Gastroesophageal sphincter (tissue), 4 donors: ENCODE results near the gene IFFO2. TPM values are rescaled to one million over a fixed set of nuclear protein-coding genes. Genes with fewer than 3 reads are reported as not detected.

ENCODE experiments used
- ATAC-seq: fragments of 150-250 bp; one replicate; pipeline ENCODE4 v1.9.1; 2016; ENCODE audit warnings: mild to moderate bottlenecking, moderate library complexity
- H3K27ac ChIP-seq, 4 donors: fragments of 200-600 bp; sonication (generic) in 3 of 4; 1 replicate in 3 of 4; 2 replicates in 1 of 4; pipeline ENCODE4 v1.5.1; 2016 to 2019
- H3K27me3 ChIP-seq: fragments of 200-600 bp; sonication (generic); one replicate; pipeline ENCODE4 v1.5.1; 2019
- H3K36me3 ChIP-seq, 2 donors: fragments of 200-600 bp; sonication (generic); one replicate each; pipeline ENCODE4 v1.5.1; 2019; ENCODE audit warnings: control low read depth in 1 of 2
- H3K4me1 ChIP-seq, 3 donors: fragments of 200-600 bp; sonication (generic); 1 replicate in 2 of 3; 2 replicates in 1 of 3; pipeline ENCODE4 v1.5.1; 2016 to 2019; ENCODE audit warnings: control low read depth in 2 of 3
- H3K4me3 ChIP-seq, 2 donors: fragments of 200-600 bp; sonication (generic); one replicate each; pipeline ENCODE4 v1.5.1; 2019; ENCODE audit warnings: mild to moderate bottlenecking in 1 of 2, moderate library complexity in 1 of 2
- H3K9me3 ChIP-seq, 3 donors: fragments of 200-600 bp; sonication (generic); one replicate each; pipeline ENCODE4 v1.5.1; 2017 to 2019; ENCODE audit warnings: control low read depth in 2 of 3
- EP300 ChIP-seq: sonication (generic); formaldehyde crosslinking; IDR thresholded peaks from one replicate; pipeline ENCODE4 v1.6.1; 2017; ENCODE audit warnings: antibody characterized with exemption, mild to moderate bottlenecking
- POLR2A ChIP-seq, 2 donors: fragments of 450-650 bp; IDR thresholded peaks; one replicate each; pipeline ENCODE4 v1.6.1; 2017; ENCODE audit warnings: antibody characterized with exemption in 2 of 2, mild to moderate bottlenecking in 2 of 2, moderate library complexity in 1 of 2
- POLR2AphosphoS5 ChIP-seq: sonication (generic); formaldehyde crosslinking; IDR thresholded peaks from one replicate; pipeline ENCODE4 v1.6.1; 2017; ENCODE audit warnings: antibody characterized with exemption
- WGBS, 2 donors: methylation state at CpG; one replicate each; pipeline ENCODE4 v1.1.5; 2018; ENCODE audit warnings: low coverage in 1 of 2; 5-methylcytosine and 5-hydroxymethylcytosine counted together
- total RNA-seq, 4 donors: library from RNA; depleted of rRNA; stranded (reverse); fragments of >200 nt; gene quantifications; one replicate each; pipeline ENCODE4 v1.1.0, GENCODE V29; 2016
- TF ChIP-seq, protein P1 (sequence below), 4 experiments: fragments of 200-600 bp in 2 of 4; fragments of 450-650 bp in 2 of 4; sonication (generic) in 1 of 4; IDR thresholded peaks; one replicate each; pipeline ENCODE4 v1.5.1; 2017 to 2019; ENCODE audit warnings: antibody characterized with exemption in 4 of 4, mild to moderate bottlenecking in 2 of 4, moderate library complexity in 2 of 4

The IFFO2 gene
- total RNA-seq, 4 donors from 2014 or later = 9.3 to 18.4 (median 12.7) TPM

DNA sequence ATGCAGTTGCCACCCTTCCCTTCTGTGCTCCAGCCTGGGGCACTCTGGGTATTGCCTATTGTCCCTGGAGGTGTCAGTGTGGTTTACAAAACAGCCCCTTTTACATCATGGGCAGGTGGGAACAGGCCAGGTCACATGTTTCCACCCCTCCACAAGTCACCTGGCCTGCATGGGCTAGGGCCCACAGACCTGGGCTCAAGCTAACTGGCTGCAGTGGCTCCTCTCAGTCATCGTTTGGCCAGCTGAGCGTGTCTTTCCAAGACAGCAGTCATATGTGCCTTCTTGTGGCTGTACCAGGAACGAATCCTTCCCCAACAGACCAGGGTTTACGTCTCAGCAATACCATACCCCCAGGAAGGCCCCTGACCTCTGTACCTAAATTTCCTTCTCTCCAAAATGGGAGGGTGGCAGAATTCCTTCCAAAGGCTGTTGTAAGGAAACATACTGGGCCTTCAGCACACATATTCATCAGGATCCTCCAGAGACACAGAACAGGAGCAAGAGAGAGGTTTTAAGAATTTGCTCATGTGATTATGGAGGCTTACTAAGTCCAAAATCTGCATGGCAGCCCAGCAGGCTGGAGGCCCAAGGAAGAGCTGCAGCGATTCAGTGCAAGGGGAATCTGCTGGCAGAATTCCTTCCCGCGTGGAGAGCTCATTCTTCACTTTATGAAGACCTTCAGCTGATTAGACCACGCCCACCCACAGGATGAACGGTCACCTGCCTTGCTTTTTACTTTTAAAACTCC, 86.5 kb downstream of the IFFO2 start:
- Histone ChIP-seq H3K36me3 (peaks cover 0 to 17% of the 10 kb centered on the region in 2 donors), H3K27me3 (peaks cover 33% of the 10 kb centered on the region), H3K4me1 (peaks cover 0 to 7% (median 0%) of the 10 kb centered on the region in 3 donors), H3K27ac (no peak overlapping the region), H3K9me3 (no peaks in the 10 kb centered on the region), H3K4me3 (no peak overlapping the region)
- no peak for TF ChIP-seq POLR2AphosphoS5
- no peak for TF ChIP-seq EP300
- TF ChIP-seq, protein P1, sequence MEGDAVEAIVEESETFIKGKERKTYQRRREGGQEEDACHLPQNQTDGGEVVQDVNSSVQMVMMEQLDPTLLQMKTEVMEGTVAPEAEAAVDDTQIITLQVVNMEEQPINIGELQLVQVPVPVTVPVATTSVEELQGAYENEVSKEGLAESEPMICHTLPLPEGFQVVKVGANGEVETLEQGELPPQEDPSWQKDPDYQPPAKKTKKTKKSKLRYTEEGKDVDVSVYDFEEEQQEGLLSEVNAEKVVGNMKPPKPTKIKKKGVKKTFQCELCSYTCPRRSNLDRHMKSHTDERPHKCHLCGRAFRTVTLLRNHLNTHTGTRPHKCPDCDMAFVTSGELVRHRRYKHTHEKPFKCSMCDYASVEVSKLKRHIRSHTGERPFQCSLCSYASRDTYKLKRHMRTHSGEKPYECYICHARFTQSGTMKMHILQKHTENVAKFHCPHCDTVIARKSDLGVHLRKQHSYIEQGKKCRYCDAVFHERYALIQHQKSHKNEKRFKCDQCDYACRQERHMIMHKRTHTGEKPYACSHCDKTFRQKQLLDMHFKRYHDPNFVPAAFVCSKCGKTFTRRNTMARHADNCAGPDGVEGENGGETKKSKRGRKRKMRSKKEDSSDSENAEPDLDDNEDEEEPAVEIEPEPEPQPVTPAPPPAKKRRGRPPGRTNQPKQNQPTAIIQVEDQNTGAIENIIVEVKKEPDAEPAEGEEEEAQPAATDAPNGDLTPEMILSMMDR (IDR thresholded peaks at IDR 0.05) = no peak
- no peak for TF ChIP-seq POLR2A (IDR thresholded peaks at IDR 0.05)
- whole genome bisulfite sequencing, 2 donors = 42 to 53% methylated on average over 2 to 5 of the region's 9 CpGs
- ATAC-seq = no peak

DNA sequence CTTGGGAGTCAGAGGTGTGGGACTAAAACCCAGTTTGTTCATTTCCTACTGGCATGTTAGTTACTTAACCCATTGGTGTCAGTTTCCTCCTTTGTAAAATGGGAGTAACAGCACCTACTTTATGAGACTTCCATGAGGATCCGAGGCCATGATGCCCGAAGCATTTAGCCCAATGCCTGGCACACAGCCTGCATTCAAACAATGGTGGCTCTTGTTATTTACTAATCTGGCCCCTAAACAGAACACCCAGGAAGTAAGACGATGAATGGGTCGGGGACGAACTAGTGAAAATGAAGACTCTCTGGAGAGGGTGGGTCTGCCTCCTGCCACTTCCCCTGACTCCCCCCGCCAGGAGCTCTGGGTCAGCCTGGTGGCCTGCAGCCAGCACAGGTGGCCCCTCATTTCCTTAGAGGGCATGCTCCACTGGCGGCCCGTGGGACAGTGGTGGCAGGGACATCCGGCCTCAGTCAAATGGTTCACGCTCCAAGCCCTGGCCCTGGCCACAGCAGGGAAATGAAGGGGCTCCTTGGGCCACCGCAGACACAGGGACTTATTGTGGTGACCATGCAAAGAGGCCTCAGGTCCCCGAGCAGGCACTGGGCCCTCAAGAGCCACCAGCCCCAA, 87.6 kb downstream of the IFFO2 start:
- TF ChIP-seq, protein P1 (IDR thresholded peaks at IDR 0.05) = no peak
- TF ChIP-seq EP300 (no peak), POLR2A (IDR thresholded peaks at IDR 0.05) (no peak), POLR2AphosphoS5 (no peak)
- no peaks in the 10 kb centered on the region for H3K4me1 ChIP-seq
- H3K27me3 ChIP-seq = peaks cover 38% of the 10 kb centered on the region
- no peak for ATAC-seq
- no peak overlapping the region for H3K27ac ChIP-seq
- WGBS, 2 donors = 94% methylated on average over 2 of the region's 12 CpGs; no CpG with 5 or more reads in 1 of the 2 donors
- H3K36me3 ChIP-seq = peaks cover 0 to 17% of the 10 kb centered on the region in 2 donors
- H3K9me3 ChIP-seq = no peaks in the 10 kb centered on the region
- no peak overlapping the region for H3K4me3 ChIP-seq

DNA sequence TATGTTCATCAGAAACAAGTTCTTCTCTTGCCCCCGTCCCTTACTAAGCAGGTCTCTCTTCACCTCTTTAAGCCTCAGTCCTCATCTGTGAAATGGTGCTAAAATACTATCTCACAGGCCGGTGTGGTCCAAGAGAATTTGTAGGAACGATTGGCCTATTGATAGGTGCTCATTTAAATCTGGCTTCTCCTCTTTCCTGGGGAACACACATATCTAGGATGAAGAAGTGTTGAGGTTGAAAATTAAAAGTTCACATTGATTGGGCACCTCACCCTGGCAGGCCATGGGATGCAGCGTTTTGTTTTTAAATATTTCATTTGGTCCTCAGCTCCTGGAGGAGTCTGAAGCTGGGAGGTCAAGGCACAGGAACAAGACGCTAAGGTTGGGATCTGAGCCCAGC, 88.1 kb downstream of the IFFO2 start:
- Histone ChIP-seq H3K9me3 (no peaks in the 10 kb centered on the region), H3K36me3 (peaks cover 0 to 17% of the 10 kb centered on the region in 2 donors), H3K4me3 (no peak overlapping the region), H3K27me3 (peaks cover 38% of the 10 kb centered on the region), H3K27ac (no peak overlapping the region), H3K4me1 (no peaks in the 10 kb centered on the region)
- WGBS, 2 donors = 71 to 78% methylated on average over 3 to 4 of the region's 5 CpGs
- TF ChIP-seq, protein P1 (IDR thresholded peaks at IDR 0.05) = no peak
- no peak for ATAC-seq

DNA sequence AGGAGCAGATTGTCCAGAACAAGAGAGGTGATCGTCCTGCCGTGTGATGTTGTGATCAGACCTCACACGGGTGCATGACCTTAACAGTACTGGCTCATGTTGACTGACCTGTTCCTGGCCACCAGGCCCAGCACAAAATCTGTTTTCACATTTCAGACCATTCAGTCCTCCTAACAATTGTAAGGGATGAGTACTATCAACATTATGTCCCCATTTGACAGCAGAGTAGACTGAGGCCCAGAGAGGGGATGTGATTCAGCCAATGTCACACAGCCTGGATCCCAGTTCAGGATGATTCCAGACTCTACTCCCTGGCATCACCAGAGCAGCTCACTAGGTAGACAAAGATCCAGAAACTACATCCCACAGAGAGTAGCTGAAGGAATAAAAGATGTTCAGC, 89.6 kb downstream of the IFFO2 start:
- H3K27me3 ChIP-seq = peaks cover 38% of the 10 kb centered on the region
- no peaks in the 10 kb centered on the region for H3K4me1 ChIP-seq
- no peak for ATAC-seq
- no peak for TF ChIP-seq POLR2AphosphoS5
- TF ChIP-seq EP300 = no peak
- no peak for TF ChIP-seq POLR2A (IDR thresholded peaks at IDR 0.05)
- TF ChIP-seq, protein P1 (IDR thresholded peaks at IDR 0.05) = no peak
- H3K9me3 ChIP-seq = no peaks in the 10 kb centered on the region
- no peak overlapping the region for H3K4me3 ChIP-seq
- 60 to 86% methylated on average over 1 to 3 of the region's 3 CpGs for WGBS, 2 donors
- no peak overlapping the region for H3K27ac ChIP-seq
- peaks cover 0 to 4% of the 10 kb centered on the region in 2 donors for H3K36me3 ChIP-seq

DNA sequence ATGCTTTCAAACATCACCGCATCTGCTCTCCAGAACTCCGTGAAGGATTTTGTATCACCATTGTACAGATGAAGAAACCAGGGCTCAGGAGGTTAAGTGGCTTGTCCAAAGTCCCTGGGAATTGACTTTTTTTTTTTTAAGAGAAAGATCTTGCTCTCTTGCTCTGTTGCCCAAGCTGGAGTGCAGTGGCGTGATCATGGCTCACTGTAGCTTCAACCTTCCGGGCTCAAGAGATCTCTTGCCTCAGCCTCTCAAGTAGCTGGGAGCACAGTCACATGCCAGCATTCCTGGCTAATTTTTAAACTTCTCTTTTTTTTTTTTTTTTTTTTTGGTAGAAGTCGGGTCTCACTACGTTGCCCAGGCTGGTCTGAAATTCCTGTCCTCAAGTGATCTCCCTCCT, 90.2 kb downstream of the IFFO2 start:
- Histone ChIP-seq H3K27me3 (peaks cover 38% of the 10 kb centered on the region), H3K36me3 (no peaks in the 10 kb centered on the region), H3K9me3 (no peaks in the 10 kb centered on the region), H3K4me3 (no peak overlapping the region), H3K4me1 (no peaks in the 10 kb centered on the region), H3K27ac (no peak overlapping the region)
- ATAC-seq = no peak
- 89 to 93% methylated on average over 5 of the region's 6 CpGs for WGBS, 2 donors
- TF ChIP-seq EP300 (no peak), POLR2A (IDR thresholded peaks at IDR 0.05) (no peak), POLR2AphosphoS5 (no peak)
- TF ChIP-seq, protein P1 (IDR thresholded peaks at IDR 0.05) = no peak
